Measurements from ENCODE around the gene STK11IP.

STK11IP gene

DNA sequence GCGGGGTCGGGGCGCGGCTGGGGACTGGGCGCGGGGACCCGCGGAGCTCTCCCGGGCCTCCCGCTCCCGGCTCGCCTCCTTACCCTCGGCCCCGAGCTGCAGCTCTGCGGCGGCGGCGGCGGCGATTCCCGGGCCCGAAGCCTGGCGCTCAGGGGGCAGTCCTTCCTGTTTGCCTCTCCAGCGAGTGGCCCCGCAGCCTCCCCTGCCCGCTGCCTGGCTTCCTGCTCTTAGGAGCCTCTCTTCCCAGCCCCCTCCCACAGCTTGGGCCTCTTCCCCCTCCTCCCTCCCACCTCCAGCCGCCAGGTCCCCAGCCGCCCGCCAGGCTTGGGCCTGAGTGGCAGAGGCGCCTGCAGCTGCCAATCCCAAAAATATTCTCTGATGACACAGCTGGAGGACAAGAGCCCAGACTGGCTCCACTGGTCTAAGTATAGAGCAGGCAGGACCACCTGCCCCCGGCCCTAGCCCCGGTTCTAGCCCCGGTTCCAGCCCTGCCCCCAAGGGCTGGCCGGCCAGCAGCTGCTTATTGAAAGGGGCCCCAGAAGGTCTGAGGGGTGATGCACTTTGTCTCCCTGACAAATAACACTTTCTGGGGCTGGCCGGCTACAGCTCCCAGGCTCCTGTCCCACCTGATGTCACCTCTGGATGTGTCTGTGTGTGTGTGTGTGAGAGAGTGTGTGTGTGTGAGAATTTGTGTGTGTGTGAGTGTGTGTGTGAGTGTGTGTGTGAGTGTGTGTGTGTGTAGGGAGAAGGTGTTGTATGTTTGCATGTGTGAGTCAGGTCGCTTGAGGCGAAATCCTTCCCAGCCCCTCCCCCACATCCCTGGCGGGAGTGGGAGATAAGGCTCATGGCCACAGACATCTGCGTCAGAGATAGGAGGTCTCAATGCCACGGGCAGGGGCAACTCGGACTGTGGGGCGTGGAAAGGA lies 26.1 kb upstream of the STK11IP start, which contains the start of gene OBSL1:
Gene OBSL1, minus strand, starts transcription at position 229 of the 926 bp plus-strand sequence. CDS start 307 bp downstream, outside the sequence.
- H3K9me3 ChIP-seq (ENCODE audit: insufficient read depth, low read length) = no peaks in the 10 kb centered on the region
- H3K9ac ChIP-seq (ENCODE audit: low read length) = no peak within 1 kb of the TSS
- H3K36me3 ChIP-seq (ENCODE audit: low read length) = no peaks in the 10 kb centered on the region
- no peaks in the 10 kb centered on the region for H3F3A ChIP-seq (ENCODE audit: insufficient read depth)
- H3K27ac ChIP-seq (ENCODE audit: low read depth, low read length) = no peak within 1 kb of the TSS
- TF ChIP-seq EZH2phosphoT487 (conservative IDR thresholded peaks at IDR 0.05; ENCODE audit: low read length) (no peak), CTCF (IDR thresholded peaks at IDR 0.05; ENCODE audit: insufficient read depth, low read length, poor library complexity, severe bottlenecking) (no peak)
- H3K4me3 ChIP-seq (ENCODE audit: insufficient read depth, low read length, poor library complexity, severe bottlenecking) = no peak within 1 kb of the TSS
- no peaks in the 10 kb centered on the region for H3K9me2 ChIP-seq (replicated peaks; ENCODE audit: insufficient read depth, low read length)
- no peaks in the 10 kb centered on the region for H3K79me2 ChIP-seq (ENCODE audit: insufficient read depth, low read length)
- H4K20me1 ChIP-seq (ENCODE audit: low read depth, low read length) = no peaks in the 10 kb centered on the region
- no peaks in the 10 kb centered on the region for H3K27me3 ChIP-seq (ENCODE audit: low read length)
- H2AFZ ChIP-seq (ENCODE audit: low read depth, low read length, severe bottlenecking) = no peak within 1 kb of the TSS
- H3K4me2 ChIP-seq (ENCODE audit: low read depth, low read length, poor library complexity, severe bottlenecking) = no peak within 1 kb of the TSS

DNA sequence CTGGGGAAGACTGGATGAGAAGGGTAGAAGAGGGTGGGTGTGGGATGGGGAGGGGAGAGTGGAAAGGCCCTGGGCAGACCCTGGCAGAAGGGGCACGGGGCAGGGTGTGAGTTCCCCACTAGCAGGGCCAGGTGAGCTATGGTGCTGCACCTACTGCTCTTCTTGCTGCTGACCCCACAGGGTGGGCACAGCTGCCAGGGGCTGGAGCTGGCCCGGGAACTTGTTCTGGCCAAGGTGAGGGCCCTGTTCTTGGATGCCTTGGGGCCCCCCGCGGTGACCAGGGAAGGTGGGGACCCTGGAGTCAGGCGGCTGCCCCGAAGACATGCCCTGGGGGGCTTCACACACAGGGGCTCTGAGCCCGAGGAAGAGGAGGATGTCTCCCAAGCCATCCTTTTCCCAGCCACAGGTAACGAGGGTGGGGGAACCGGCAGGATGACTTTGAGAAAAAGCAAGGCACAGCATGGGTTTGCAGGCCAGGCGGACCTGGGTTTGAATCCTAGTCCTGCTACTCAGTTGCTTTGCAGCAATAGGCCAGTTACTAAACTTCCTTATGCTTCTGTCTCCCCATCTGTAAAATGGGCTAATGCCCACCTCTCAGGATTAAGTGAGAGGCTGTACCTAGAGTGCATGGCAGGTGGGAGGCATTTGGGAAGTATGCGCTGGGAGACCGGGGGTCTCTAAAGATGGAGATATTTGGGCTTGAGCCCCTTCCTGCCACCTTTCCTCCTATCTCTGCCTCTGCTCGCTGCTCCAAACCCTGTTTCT lies 25.2 kb upstream of the STK11IP start, which contains the start of gene INHA:
Gene INHA, plus strand, starts transcription at position 74 of the 765 bp plus-strand sequence. Its CDS starts 65 bp downstream, at position 139.
- Histone ChIP-seq H4K20me1 (ENCODE audit: low read depth, low read length) (no peaks in the 10 kb centered on the region), H3K27ac (ENCODE audit: low read depth, low read length) (no peak within 1 kb of the TSS), H2AFZ (ENCODE audit: low read depth, low read length, severe bottlenecking) (no peak within 1 kb of the TSS), H3K4me2 (ENCODE audit: low read depth, low read length, poor library complexity, severe bottlenecking) (no peak within 1 kb of the TSS), H3F3A (ENCODE audit: insufficient read depth) (no peaks in the 10 kb centered on the region), H3K36me3 (ENCODE audit: low read length) (no peaks in the 10 kb centered on the region), H3K27me3 (ENCODE audit: low read length) (no peaks in the 10 kb centered on the region), H3K79me2 (ENCODE audit: insufficient read depth, low read length) (no peaks in the 10 kb centered on the region), H3K4me3 (ENCODE audit: insufficient read depth, low read length, poor library complexity, severe bottlenecking) (no peak within 1 kb of the TSS), H3K9me3 (ENCODE audit: insufficient read depth, low read length) (no peaks in the 10 kb centered on the region), H3K9me2 (replicated peaks; ENCODE audit: insufficient read depth, low read length) (no peaks in the 10 kb centered on the region), H3K9ac (ENCODE audit: low read length) (no peak within 1 kb of the TSS)
- no peak for TF ChIP-seq CTCF (IDR thresholded peaks at IDR 0.05; ENCODE audit: insufficient read depth, low read length, poor library complexity, severe bottlenecking)
- no peak for TF ChIP-seq EZH2phosphoT487 (conservative IDR thresholded peaks at IDR 0.05; ENCODE audit: low read length)

GRCh38 chr2:219573166-219573565 lies 24.5 kb upstream of the STK11IP start:
- Histone ChIP-seq H3K36me3 (ENCODE audit: low read length) (no peaks in the 10 kb centered on the region), H3K79me2 (ENCODE audit: insufficient read depth, low read length) (no peaks in the 10 kb centered on the region), H3K4me3 (ENCODE audit: insufficient read depth, low read length, poor library complexity, severe bottlenecking) (no peak overlapping the region), H3K9me2 (replicated peaks; ENCODE audit: insufficient read depth, low read length) (no peaks in the 10 kb centered on the region), H3F3A (ENCODE audit: insufficient read depth) (no peaks in the 10 kb centered on the region), H4K20me1 (ENCODE audit: low read depth, low read length) (no peaks in the 10 kb centered on the region), H3K27me3 (ENCODE audit: low read length) (no peaks in the 10 kb centered on the region), H3K9me3 (ENCODE audit: insufficient read depth, low read length) (no peaks in the 10 kb centered on the region), H3K9ac (ENCODE audit: low read length) (no peak overlapping the region), H3K27ac (ENCODE audit: low read depth, low read length) (no peak overlapping the region), H3K4me2 (ENCODE audit: low read depth, low read length, poor library complexity, severe bottlenecking) (no peak overlapping the region), H2AFZ (ENCODE audit: low read depth, low read length, severe bottlenecking) (no peak overlapping the region)
- TF ChIP-seq CTCF (IDR thresholded peaks at IDR 0.05; ENCODE audit: insufficient read depth, low read length, poor library complexity, severe bottlenecking) = no peak
- TF ChIP-seq EZH2phosphoT487 (conservative IDR thresholded peaks at IDR 0.05; ENCODE audit: low read length) = no peak
